Measurements from ENCODE around the gene IGSF21.

GRCh38 chr1:18246543-18246942 lies 138.9 kb downstream of the IGSF21 start:
- TF ChIP-seq ZNF274 (IDR thresholded peaks at IDR 0.05; ENCODE audit: low read depth, low read length), result no peak
- no peak for TF ChIP-seq SUZ12 (IDR thresholded peaks at IDR 0.05; ENCODE audit: extremely low read depth, insufficient read depth, insufficient read length)
